ENCODE data around the gene DOK1.

DOK1 gene

GRCh38 chr2:74585406-74586185, 31.1 kb downstream of the DOK1 start:
- no peak overlapping the region for H3K4me3 ChIP-seq (replicated peaks; ENCODE audit: low read depth, low read length)
- DNase-seq (ENCODE audit: low read depth), result no peak
- no peak for TF ChIP-seq CTCF (IDR thresholded peaks at IDR 0.05; ENCODE audit: low read length, missing control alignments)

- H3K4me3 ChIP-seq (replicated peaks; ENCODE audit: low read depth, low read length), result no peak overlapping the region
- peak; percentile 85 for DNase-seq (ENCODE audit: low read depth)
- peak; percentile 69 for TF ChIP-seq CTCF (IDR thresholded peaks at IDR 0.05; ENCODE audit: low read length, missing control alignments)
These were observed 33.3 kb downstream of the DOK1 start for GRCh38 chr2:74587664-74588277.

- TF ChIP-seq CTCF (IDR thresholded peaks at IDR 0.05; ENCODE audit: low read length, missing control alignments), result no peak
These were observed 34.1 kb downstream of the DOK1 start for GRCh38 chr2:74588664-74589063.

GRCh38 chr2:74593826-74594772, 39.6 kb downstream of the DOK1 start:
- no peak overlapping the region for H3K4me3 ChIP-seq (replicated peaks; ENCODE audit: low read depth, low read length)
- no peak for TF ChIP-seq CTCF (IDR thresholded peaks at IDR 0.05; ENCODE audit: low read length, missing control alignments)
- no peak for DNase-seq (ENCODE audit: low read depth)

More at GRCh38 chr2:74588664-74589063, 34.1 kb downstream of the DOK1 start:
- no peak overlapping the region for H3K4me3 ChIP-seq (replicated peaks; ENCODE audit: low read depth, low read length)
- no peak for DNase-seq (ENCODE audit: low read depth)

- TF ChIP-seq CTCF (IDR thresholded peaks at IDR 0.05; ENCODE audit: low read length, missing control alignments), result no peak
- H3K4me3 ChIP-seq (replicated peaks; ENCODE audit: low read depth, low read length), result no peak overlapping the region
- DNase-seq (ENCODE audit: low read depth), result no peak
These were observed 42.1 kb downstream of the DOK1 start for GRCh38 chr2:74596584-74596983.

- TF ChIP-seq CTCF (IDR thresholded peaks at IDR 0.05; ENCODE audit: low read length, missing control alignments), result no peak
- no peak for DNase-seq (ENCODE audit: low read depth)
- H3K4me3 ChIP-seq (replicated peaks; ENCODE audit: low read depth, low read length), result no peak overlapping the region
These were observed 42.9 kb downstream of the DOK1 start for GRCh38 chr2:74597410-74597809.
